NCI-H1048 (cell line): ENCODE results near the gene ITPK1.
A peak's percentile ranks its signal among the peaks of the same experiment; 100 is the strongest.
"Not testable (repeated sequence)": the region's sequence is repeated elsewhere in the genome, so short reads cannot be mapped to it uniquely, and the experiment has no call there.

Experiments
- DNase-seq: peaks from one replicate; lab custom pipeline; 2025; lab: John Stamatoyannopoulos, UW

ITPK1 gene

DNA sequence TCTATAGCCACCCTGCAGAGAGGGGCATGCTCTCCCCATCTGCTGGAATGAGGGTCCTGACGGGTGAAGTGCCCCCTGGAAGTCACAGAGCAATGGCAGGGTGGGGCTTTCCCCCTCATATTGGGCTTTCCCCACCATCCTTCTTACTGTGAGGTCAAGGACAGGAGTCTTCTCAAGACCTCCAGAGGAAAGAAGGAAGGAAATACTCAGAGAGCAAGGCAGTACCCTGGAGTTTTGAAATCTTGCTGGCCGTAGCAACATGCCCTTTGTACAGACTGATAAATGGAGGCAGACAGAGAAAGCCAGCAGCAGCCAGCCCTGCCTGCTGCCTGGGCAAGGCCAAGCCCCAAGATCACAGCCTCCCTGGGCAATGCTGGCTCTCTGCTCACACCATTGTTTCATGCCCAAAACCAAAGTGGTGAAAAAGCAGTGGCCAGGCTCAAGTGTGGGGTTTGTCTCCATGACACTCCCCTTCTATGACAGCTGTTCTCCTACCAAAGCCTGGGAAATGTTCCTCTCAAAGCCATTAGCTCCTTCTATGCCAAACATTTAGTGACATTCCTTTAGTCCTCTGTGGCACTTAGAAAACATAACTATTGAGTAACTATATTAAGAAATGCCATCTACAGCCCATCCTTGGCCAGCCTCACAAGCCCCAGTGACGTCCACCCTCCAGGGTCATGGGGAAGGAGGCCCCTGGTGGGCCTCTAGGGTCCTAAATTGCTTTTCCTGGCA, 13.2 kb upstream of the ITPK1 start:
- DNase-seq = no peak

- DNase-seq = no peak
Measured at GRCh38 chr14:93126111-93126510, 10.4 kb upstream of the ITPK1 start.

- DNase-seq = no peak
Measured at GRCh38 chr14:93122826-93123225, 7.1 kb upstream of the ITPK1 start.

DNA sequence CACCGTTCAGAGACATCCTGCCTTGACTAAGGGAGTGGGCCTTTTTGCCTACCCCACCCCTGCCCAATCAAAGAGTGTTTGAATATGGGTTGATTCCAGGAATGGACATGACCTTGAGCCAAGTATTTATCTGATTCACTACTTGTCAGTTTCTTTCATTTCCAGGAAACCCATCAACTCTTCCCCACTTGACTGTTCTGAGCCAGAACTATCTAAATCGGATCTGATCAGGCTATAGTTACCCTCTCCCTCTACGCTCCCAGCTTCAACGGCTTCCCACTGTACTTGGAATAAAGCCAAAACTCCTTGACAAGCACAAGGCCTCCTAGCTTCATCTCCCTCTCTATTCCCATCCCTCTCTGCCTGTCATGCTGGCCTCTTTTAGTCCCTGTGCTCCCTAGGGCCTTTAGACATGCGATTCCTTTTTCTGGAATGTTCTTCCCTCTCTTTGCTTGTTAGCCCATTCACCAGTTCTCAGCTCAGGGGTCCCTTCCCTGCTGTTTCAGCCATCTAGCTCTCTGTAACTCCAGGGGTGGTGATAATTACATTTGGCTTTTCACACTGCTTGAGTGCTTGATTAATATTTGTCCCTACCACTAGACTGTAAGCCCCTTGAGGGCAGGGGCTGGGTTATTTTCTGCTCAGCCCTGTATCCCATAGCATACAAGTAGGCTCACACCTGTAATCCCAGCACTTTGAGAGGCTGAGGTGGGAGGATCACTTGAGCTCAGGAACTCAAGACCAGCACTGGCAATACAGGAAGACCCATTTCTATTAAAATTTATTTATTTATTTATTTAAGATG, 5.5 kb upstream of the ITPK1 start:
- DNase-seq = no peak

GRCh38 chr14:93120517-93120916, 4.8 kb upstream of the ITPK1 start:
- no peak for DNase-seq

- DNase-seq = no peak
Measured at GRCh38 chr14:93116676-93117200, 1.0 kb upstream of the ITPK1 start.

- DNase-seq = peak; percentile 72
Measured at GRCh38 chr14:93115069-93115820, 480 bp downstream of the ITPK1 start.

GRCh38 chr14:93114713-93115068, 1.0 kb downstream of the ITPK1 start:
- no peak for DNase-seq

GRCh38 chr14:93114068-93114710, 1.5 kb downstream of the ITPK1 start:
- no peak for DNase-seq

GRCh38 chr14:93113678-93114067, 2.1 kb downstream of the ITPK1 start:
- DNase-seq = no peak

- DNase-seq = peak; percentile 44
Measured at GRCh38 chr14:93112891-93113677, 2.6 kb downstream of the ITPK1 start.

- not testable (repeated sequence) for DNase-seq
Measured at GRCh38 chr14:93111541-93111940, 4.2 kb downstream of the ITPK1 start.

GRCh38 chr14:93110856-93111419, 4.8 kb downstream of the ITPK1 start:
- DNase-seq = no peak

GRCh38 chr14:93109572-93110481, 5.9 kb downstream of the ITPK1 start:
- DNase-seq = no peak

- DNase-seq = no peak
Measured at GRCh38 chr14:93108105-93108504, 7.6 kb downstream of the ITPK1 start.

GRCh38 chr14:93107453-93107852, 8.3 kb downstream of the ITPK1 start:
- no peak for DNase-seq

GRCh38 chr14:93106541-93107156, 9.1 kb downstream of the ITPK1 start:
- no peak for DNase-seq

DNA sequence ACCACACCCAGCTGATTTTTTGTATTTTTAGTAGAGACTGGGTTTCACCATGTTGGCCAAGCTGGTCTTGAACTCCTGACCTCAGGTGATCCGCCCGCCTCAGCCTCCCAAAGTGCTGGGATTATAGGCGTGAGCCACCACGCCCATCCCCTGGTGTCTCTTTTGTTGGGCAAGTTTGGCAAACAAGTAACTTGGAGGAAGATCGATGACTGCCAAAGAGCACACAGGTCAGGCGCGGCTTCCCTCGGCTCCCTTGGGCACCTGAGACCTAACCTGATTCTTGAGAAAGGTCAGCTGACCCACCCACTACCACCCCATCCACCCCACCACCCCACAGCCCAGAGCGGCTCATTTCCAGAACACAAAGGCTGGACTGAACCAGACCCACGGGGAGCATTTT, 9.9 kb downstream of the ITPK1 start:
- not testable (repeated sequence) for DNase-seq

DNA sequence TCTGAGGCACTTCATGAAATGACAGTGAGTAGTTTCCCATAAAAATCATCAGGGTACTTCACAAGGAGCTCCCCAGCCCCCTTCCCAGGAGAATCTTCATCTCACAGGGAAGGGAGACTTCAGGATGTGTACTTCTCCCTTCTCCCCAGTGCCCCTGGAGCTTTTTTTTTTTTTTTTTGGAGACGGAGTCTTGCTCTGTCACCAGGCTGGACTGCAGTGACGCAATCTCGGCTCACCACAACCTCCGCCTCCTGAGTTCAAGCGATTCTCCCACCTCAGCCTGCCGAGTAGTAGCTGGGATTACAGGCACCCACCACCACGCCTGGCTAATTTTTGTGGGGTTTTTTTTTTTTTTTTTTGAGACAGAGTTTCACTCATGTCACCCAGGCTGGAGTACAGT, 10.4 kb downstream of the ITPK1 start:
- no peak for DNase-seq
